Stimulated activated CD4-positive, alpha-beta T cell treated with anti-CD3 and anti-CD28 coated beads, TNF-alpha, amount 100 ng/mL, for 48 hours (primary cell): Measurements from ENCODE around the gene CITED1.

Experiments used
- DNase-seq, 3 donors: peaks; one replicate each; pipeline ENCODE4 v3.0.0-alpha.2; 2020; ENCODE audit warnings: low read depth in 3 of 3

Gene CITED1

GRCh38 chrX:72270316-72270866 lies 35.3 kb downstream of the CITED1 start:
- DNase-seq: no peak

GRCh38 chrX:72269671-72270251 lies 36.0 kb downstream of the CITED1 start:
- no peak for DNase-seq

GRCh38 chrX:72268597-72269365 lies 36.9 kb downstream of the CITED1 start:
- DNase-seq: no peak

GRCh38 chrX:72265263-72265662 lies 40.5 kb downstream of the CITED1 start:
- DNase-seq: no peak

GRCh38 chrX:72262077-72262476 lies 43.6 kb downstream of the CITED1 start:
- no peak for DNase-seq

- no peak for DNase-seq
Observed at GRCh38 chrX:72260448-72260847, 45.3 kb downstream of the CITED1 start.

- DNase-seq: no peak
Observed at GRCh38 chrX:72258174-72258573, 47.5 kb downstream of the CITED1 start.

GRCh38 chrX:72255864-72256263 lies 49.9 kb downstream of the CITED1 start:
- DNase-seq: no peak

GRCh38 chrX:72255445-72255844 lies 50.3 kb downstream of the CITED1 start:
- DNase-seq: no peak

GRCh38 chrX:72254816-72255215 lies 50.9 kb downstream of the CITED1 start:
- DNase-seq: no peak

- no peak for DNase-seq
Observed at GRCh38 chrX:72253686-72254085, 52.0 kb downstream of the CITED1 start.
